ENCODE data around the gene ATP2B2. TPM values are rescaled to one million over a fixed set of nuclear protein-coding genes. Genes with fewer than 3 reads are reported as not detected.

Gene ATP2B2
- polyA plus RNA-seq, 2 of the 4 experiments (the other 2 are of a cell fraction) = 0.03 to 0.04 TPM

- 95% methylated on average over 4 of the region's 4 CpGs for WGBS (ENCODE audit: missing lambda C conversion rate)
- TF ChIP-seq EHF (CRISPR knock-in tag; IDR thresholded peaks at IDR 0.05) (no peak), POLR2AphosphoS2 (conservative IDR thresholded peaks at IDR 0.05; ENCODE audit: low read length) (0 out of 2 replicates have a peak, but pooled peaks have one; percentile 9)
- POLR2A ChIA-PET = no interaction called here
Observed at GRCh38 chr3:10305331-10305902, 200.0 kb downstream of the ATP2B2 start.

GRCh38 chr3:10304905-10305304, 200.5 kb downstream of the ATP2B2 start:
- Histone ChIP-seq H3K4me1 (peaks cover 4% of the 10 kb centered on the region; the same call in 1 of the 3 replicates), H3K27ac (0 out of 6 replicates have a peak overlapping the region, but pooled peaks of 1 of the 2 experiments have one; percentile 7), H3K9me3 (no peaks in the 10 kb centered on the region), H3K4me2 (no peak overlapping the region), H3K4me3 (no peak overlapping the region)
- ChIA-PET CTCF (interaction anchor here (1.2 to 4.7 kb wide), 6 partner anchors 9 to 266 kb away, joined by 3 to 25 read pairs (median 6); no protein-coding TSS in a partner anchor), POLR2A (no interaction called here)
- FAIRE-seq (no peak), DNase-seq (ENCODE audit: low read depth in 1 of 2, low spot score in 1 of 2) (no peak), ATAC-seq (no peak; a peak in 1 of 6 replicates)
- TF ChIP-seq SMC3 (IDR thresholded peaks at IDR 0.05) = no peak
- TF ChIP-seq HOXA7 (CRISPR knock-in tag; IDR thresholded peaks at IDR 0.05) = no peak
- no peak for TF ChIP-seq USF2 (IDR thresholded peaks at IDR 0.05)
- no peak for TF ChIP-seq CHD4 (IDR thresholded peaks at IDR 0.05; ENCODE audit: borderline replicate concordance)
- no peak for TF ChIP-seq FOSB (CRISPR knock-in tag; IDR thresholded peaks at IDR 0.05)
- no peak for TF ChIP-seq FOXS1 (CRISPR knock-in tag; IDR thresholded peaks at IDR 0.05)
- no peak for TF ChIP-seq ZNF302 (CRISPR knock-in tag; IDR thresholded peaks at IDR 0.05)
- 92% methylated on average over 8 of the region's 8 CpGs for WGBS (ENCODE audit: missing lambda C conversion rate)

More at GRCh38 chr3:10305331-10305902, 200.0 kb downstream of the ATP2B2 start:
- no peak overlapping the region for H3K4me2 ChIP-seq
- H3K27ac ChIP-seq = 0 out of 6 replicates have a peak overlapping the region, but pooled peaks of 1 of the 2 experiments have one; percentile 7
- H3K4me3 ChIP-seq = no peak overlapping the region
- no peak for DNase-seq (ENCODE audit: low read depth in 1 of 2, low spot score in 1 of 2)
- no peak for ATAC-seq
- FAIRE-seq = no peak
- CTCF ChIA-PET = interaction anchor here (0.9 to 4.7 kb wide), 6 partner anchors 9 to 266 kb away, joined by 3 to 25 read pairs (median 6); no protein-coding TSS in a partner anchor
- H3K4me1 ChIP-seq = peaks cover 4% of the 10 kb centered on the region; the same call in 1 of the 3 replicates
- no peaks in the 10 kb centered on the region for H3K9me3 ChIP-seq

- H3K4me1 ChIP-seq = peaks cover 4% of the 10 kb centered on the region; the same call in 1 of the 3 replicates
Observed at GRCh38 chr3:10303785-10304184, 201.6 kb downstream of the ATP2B2 start.

GRCh38 chr3:10303105-10303504, 202.3 kb downstream of the ATP2B2 start:
- DNase-seq (ENCODE audit: low read depth in 1 of 2, low spot score in 1 of 2) (no peak), FAIRE-seq (no peak), ATAC-seq (no peak)
- ChIA-PET CTCF (interaction anchor here (0.5 to 4.7 kb wide), 6 partner anchors 9 to 357 kb away, joined by 3 to 25 read pairs (median 6); no protein-coding TSS in a partner anchor), POLR2A (interaction anchor here (1.2 kb wide), 1 partner anchor 10 kb away, joined by 3 read pairs; no protein-coding TSS in a partner anchor)
- Histone ChIP-seq H3K9me3 (no peaks in the 10 kb centered on the region), H3K27ac (no peak overlapping the region), H3K4me1 (peaks cover 4% of the 10 kb centered on the region; the same call in 1 of the 3 replicates), H3K4me2 (no peak overlapping the region), H3K4me3 (no peak overlapping the region)
- 93% methylated on average over 9 of the region's 9 CpGs for WGBS (ENCODE audit: missing lambda C conversion rate)
- no peak for TF ChIP-seq CBX2 (IDR thresholded peaks at IDR 0.05; ENCODE audit: borderline replicate concordance, low read depth)
- no peak for TF ChIP-seq JUN (IDR thresholded peaks at IDR 0.05)
- TF ChIP-seq EHMT2 (IDR thresholded peaks at IDR 0.05; ENCODE audit: low read depth) = no peak
- no peak for TF ChIP-seq HOXA7 (CRISPR knock-in tag; IDR thresholded peaks at IDR 0.05)
- no peak for TF ChIP-seq GATA3 (IDR thresholded peaks at IDR 0.05; ENCODE audit: borderline replicate concordance)
- no peak for TF ChIP-seq ZNF302 (CRISPR knock-in tag; IDR thresholded peaks at IDR 0.05)
- no peak for TF ChIP-seq HES2 (IDR thresholded peaks at IDR 0.05)
- TF ChIP-seq BCL3 (IDR thresholded peaks at IDR 0.05) = no peak
- no peak for TF ChIP-seq MAZ (IDR thresholded peaks at IDR 0.05; ENCODE audit: borderline replicate concordance, low read depth, low read length)
- TF ChIP-seq ZSCAN20 (CRISPR knock-in tag; IDR thresholded peaks at IDR 0.05) = no peak
- TF ChIP-seq KDM1A (IDR thresholded peaks at IDR 0.05; ENCODE audit: low read depth) = no peak
- TF ChIP-seq BHLHE40 (IDR thresholded peaks at IDR 0.05; ENCODE audit: low read depth, low read length) = no peak
- no peak for TF ChIP-seq MYC (IDR thresholded peaks at IDR 0.05; ENCODE audit: borderline replicate concordance, low read length)
- TF ChIP-seq JUNB (IDR thresholded peaks at IDR 0.05) = no peak
- no peak for TF ChIP-seq EP300 (IDR thresholded peaks at IDR 0.05)
- no peak for TF ChIP-seq ZC3H11A (IDR thresholded peaks at IDR 0.05)
- no peak for TF ChIP-seq KDM5A (IDR thresholded peaks at IDR 0.05)

More at GRCh38 chr3:10303785-10304184, 201.6 kb downstream of the ATP2B2 start:
- Histone ChIP-seq H3K27ac (no peak overlapping the region), H3K4me3 (no peak overlapping the region), H3K4me2 (no peak overlapping the region), H3K9me3 (no peaks in the 10 kb centered on the region)
- no peak for DNase-seq (ENCODE audit: low read depth in 1 of 2, low spot score in 1 of 2)
- 68% methylated on average over 8 of the region's 8 CpGs for WGBS (ENCODE audit: missing lambda C conversion rate)
- TF ChIP-seq BHLHE40 (IDR thresholded peaks at IDR 0.05; ENCODE audit: low read depth, low read length) (no peak), ZSCAN20 (CRISPR knock-in tag; IDR thresholded peaks at IDR 0.05) (no peak), USF2 (IDR thresholded peaks at IDR 0.05) (no peak), MAFK (IDR thresholded peaks at IDR 0.05; ENCODE audit: partially characterized antibody) (peak; percentile 5), HOXB5 (CRISPR knock-in tag; IDR thresholded peaks at IDR 0.05) (no peak)
- no peak for FAIRE-seq
- POLR2A ChIA-PET = interaction anchor here (1.2 kb wide), 1 partner anchor 10 kb away, joined by 3 read pairs; no protein-coding TSS in a partner anchor
- peak; percentile 52 to 63; a peak in 5 of 6 replicates for ATAC-seq
- CTCF ChIA-PET = interaction anchor here (0.5 to 4.7 kb wide), 9 partner anchors 8 to 503 kb away, joined by 3 to 25 read pairs (median 4); no protein-coding TSS in a partner anchor
